Measurements from ENCODE around the gene VEPH1.

VEPH1 gene

DNA sequence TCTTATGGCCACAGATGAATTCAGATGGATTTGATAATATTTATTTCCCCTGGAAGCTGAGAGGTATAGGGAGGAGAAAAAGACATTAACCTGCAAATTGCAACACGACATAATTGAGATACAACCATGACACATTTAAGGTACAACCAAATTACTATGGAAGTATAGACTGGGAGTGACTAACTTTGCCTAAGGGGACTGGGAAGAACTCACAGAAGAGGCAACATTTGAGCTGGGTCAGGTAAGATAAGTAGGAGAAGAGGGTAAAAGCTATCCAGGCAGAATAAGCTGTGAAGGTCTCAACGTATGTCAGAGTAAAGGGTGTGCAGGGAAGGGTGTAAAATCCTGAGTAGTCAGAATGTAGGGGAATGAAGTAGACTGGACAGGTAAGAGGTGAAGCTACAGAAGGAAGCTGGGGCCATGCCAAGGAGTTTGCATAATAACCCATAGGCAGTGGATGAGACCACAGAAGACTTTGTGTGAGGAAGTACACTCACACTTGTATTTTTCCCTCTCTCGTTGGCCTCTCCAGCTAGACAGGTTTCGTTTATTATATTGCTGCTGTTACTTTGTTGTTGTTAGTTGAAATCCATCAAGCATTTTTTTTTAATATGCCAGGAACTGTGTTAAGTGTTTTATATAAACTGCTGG is 94.6 kb downstream of the VEPH1 start:
- TF ChIP-seq SPI1 (IDR thresholded peaks at IDR 0.05; ENCODE audit: borderline replicate concordance, low read depth) (peak; percentile 60; the same call in 1 of the 2 replicates), POLR2AphosphoS5 (IDR thresholded peaks at IDR 0.05; ENCODE audit: low read depth) (no peak)
- Histone ChIP-seq H3K4me3 (replicated peaks; ENCODE audit: insufficient read depth, low read length) (no peak overlapping the region), H3K27me3 (ENCODE audit: insufficient read depth, poor library complexity, severe bottlenecking) (no peaks in the 10 kb centered on the region), H3K27ac (replicated peaks) (no peak overlapping the region)
- peak in 1 of 2 experiments; percentile 43 for DNase-seq (ENCODE audit: low read depth in 1 of 2, low spot score in 1 of 2)

DNA sequence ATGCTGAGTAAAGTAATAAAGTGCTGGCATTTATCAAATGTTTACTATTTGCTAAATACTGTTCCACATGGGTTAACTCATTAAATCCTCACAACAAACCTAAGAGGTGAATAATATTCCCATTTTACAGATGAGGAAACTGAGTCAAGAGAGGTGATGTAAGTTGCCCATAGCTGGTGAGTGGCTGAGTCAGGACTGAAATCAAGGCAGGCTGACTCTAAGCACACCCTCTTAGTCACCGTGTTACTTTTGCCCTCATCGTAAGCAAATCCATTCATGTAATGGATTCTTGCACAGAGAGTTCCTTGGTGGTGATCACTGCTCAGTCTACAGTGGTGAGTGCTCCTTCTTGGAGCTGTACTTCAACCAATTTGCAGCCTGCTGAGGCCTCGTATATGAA is 95.4 kb downstream of the VEPH1 start:
- TF ChIP-seq POLR2AphosphoS5 (IDR thresholded peaks at IDR 0.05; ENCODE audit: low read depth) (no peak), GABPA (IDR thresholded peaks at IDR 0.05; ENCODE audit: low read depth) (no peak), SPI1 (IDR thresholded peaks at IDR 0.05; ENCODE audit: borderline replicate concordance, low read depth) (no peak)
- TF ChIP-seq, protein P1, sequence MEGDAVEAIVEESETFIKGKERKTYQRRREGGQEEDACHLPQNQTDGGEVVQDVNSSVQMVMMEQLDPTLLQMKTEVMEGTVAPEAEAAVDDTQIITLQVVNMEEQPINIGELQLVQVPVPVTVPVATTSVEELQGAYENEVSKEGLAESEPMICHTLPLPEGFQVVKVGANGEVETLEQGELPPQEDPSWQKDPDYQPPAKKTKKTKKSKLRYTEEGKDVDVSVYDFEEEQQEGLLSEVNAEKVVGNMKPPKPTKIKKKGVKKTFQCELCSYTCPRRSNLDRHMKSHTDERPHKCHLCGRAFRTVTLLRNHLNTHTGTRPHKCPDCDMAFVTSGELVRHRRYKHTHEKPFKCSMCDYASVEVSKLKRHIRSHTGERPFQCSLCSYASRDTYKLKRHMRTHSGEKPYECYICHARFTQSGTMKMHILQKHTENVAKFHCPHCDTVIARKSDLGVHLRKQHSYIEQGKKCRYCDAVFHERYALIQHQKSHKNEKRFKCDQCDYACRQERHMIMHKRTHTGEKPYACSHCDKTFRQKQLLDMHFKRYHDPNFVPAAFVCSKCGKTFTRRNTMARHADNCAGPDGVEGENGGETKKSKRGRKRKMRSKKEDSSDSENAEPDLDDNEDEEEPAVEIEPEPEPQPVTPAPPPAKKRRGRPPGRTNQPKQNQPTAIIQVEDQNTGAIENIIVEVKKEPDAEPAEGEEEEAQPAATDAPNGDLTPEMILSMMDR (IDR thresholded peaks at IDR 0.05; ENCODE audit: insufficient read depth, low read length), result no peak
- TF ChIP-seq, protein P2, sequence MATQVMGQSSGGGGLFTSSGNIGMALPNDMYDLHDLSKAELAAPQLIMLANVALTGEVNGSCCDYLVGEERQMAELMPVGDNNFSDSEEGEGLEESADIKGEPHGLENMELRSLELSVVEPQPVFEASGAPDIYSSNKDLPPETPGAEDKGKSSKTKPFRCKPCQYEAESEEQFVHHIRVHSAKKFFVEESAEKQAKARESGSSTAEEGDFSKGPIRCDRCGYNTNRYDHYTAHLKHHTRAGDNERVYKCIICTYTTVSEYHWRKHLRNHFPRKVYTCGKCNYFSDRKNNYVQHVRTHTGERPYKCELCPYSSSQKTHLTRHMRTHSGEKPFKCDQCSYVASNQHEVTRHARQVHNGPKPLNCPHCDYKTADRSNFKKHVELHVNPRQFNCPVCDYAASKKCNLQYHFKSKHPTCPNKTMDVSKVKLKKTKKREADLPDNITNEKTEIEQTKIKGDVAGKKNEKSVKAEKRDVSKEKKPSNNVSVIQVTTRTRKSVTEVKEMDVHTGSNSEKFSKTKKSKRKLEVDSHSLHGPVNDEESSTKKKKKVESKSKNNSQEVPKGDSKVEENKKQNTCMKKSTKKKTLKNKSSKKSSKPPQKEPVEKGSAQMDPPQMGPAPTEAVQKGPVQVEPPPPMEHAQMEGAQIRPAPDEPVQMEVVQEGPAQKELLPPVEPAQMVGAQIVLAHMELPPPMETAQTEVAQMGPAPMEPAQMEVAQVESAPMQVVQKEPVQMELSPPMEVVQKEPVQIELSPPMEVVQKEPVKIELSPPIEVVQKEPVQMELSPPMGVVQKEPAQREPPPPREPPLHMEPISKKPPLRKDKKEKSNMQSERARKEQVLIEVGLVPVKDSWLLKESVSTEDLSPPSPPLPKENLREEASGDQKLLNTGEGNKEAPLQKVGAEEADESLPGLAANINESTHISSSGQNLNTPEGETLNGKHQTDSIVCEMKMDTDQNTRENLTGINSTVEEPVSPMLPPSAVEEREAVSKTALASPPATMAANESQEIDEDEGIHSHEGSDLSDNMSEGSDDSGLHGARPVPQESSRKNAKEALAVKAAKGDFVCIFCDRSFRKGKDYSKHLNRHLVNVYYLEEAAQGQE (IDR thresholded peaks at IDR 0.05; ENCODE audit: insufficient replicate concordance, low read depth), result no peak
- no peak for DNase-seq (ENCODE audit: low read depth in 1 of 2, low spot score in 1 of 2)
- Histone ChIP-seq H3K4me3 (replicated peaks; ENCODE audit: insufficient read depth, low read length) (no peak overlapping the region), H3K27ac (replicated peaks) (no peak overlapping the region), H3K27me3 (ENCODE audit: insufficient read depth, poor library complexity, severe bottlenecking) (no peaks in the 10 kb centered on the region)

DNA sequence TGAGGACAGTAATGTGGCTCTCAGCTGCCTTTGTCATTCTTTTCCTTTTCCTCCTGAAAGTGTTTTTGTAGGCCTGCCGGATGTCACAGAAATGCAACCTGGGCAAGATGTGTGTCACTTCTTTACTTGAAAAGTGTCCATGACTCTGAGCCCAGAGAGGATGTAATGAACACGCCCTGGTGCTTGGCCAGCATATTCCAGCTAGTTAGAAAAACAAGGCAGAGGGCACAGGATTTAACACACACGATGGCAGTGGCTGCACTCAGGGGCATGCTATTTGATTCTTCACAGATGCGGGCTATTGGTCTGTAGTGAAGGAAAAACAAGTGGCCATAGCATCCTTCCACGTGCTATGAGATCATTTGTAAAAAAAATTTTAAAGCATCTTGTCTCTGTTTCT is 96.8 kb downstream of the VEPH1 start:
- Histone ChIP-seq H3K27me3 (ENCODE audit: insufficient read depth, poor library complexity, severe bottlenecking) (peaks cover 6% of the 10 kb centered on the region), H3K27ac (replicated peaks) (no peak overlapping the region), H3K4me3 (replicated peaks; ENCODE audit: insufficient read depth, low read length) (no peak overlapping the region)
- TF ChIP-seq, protein P1 (IDR thresholded peaks at IDR 0.05; ENCODE audit: insufficient read depth, low read length), result no peak
- TF ChIP-seq GABPA (IDR thresholded peaks at IDR 0.05; ENCODE audit: low read depth), result no peak
- TF ChIP-seq POLR2AphosphoS5 (IDR thresholded peaks at IDR 0.05; ENCODE audit: low read depth), result no peak
- TF ChIP-seq SPI1 (IDR thresholded peaks at IDR 0.05; ENCODE audit: borderline replicate concordance, low read depth), result no peak
- TF ChIP-seq, protein P2 (IDR thresholded peaks at IDR 0.05; ENCODE audit: insufficient replicate concordance, low read depth), result no peak
- no peak for DNase-seq (ENCODE audit: low read depth in 1 of 2, low spot score in 1 of 2)

DNA sequence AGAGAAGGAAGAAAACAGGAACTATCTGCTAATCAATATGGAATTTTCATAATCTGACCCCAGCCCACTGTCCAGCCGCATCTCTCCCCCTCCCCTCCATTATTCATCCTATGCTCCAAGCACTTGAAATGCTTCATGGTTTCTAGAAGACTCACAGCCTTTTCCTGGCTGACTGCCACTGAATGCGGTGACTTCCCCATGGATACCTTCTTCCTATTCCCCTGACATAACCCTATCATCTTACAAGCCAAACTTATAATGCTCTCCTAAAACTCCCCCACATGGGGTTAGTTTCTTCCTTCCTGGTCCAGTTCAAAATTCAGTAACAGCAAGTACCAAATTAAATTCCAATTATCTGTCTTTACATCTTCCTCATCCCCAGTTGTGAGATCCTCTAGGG is 97.8 kb downstream of the VEPH1 start:
- H3K27ac ChIP-seq (replicated peaks), result no peak overlapping the region
- no peak for DNase-seq (ENCODE audit: low read depth in 1 of 2, low spot score in 1 of 2)
- no peak overlapping the region for H3K4me3 ChIP-seq (replicated peaks; ENCODE audit: insufficient read depth, low read length)
- H3K27me3 ChIP-seq (ENCODE audit: insufficient read depth, poor library complexity, severe bottlenecking), result peaks cover 6% of the 10 kb centered on the region
- TF ChIP-seq SPI1 (IDR thresholded peaks at IDR 0.05; ENCODE audit: borderline replicate concordance, low read depth) (no peak), POLR2AphosphoS5 (IDR thresholded peaks at IDR 0.05; ENCODE audit: low read depth) (no peak), GABPA (IDR thresholded peaks at IDR 0.05; ENCODE audit: low read depth) (no peak)

DNA sequence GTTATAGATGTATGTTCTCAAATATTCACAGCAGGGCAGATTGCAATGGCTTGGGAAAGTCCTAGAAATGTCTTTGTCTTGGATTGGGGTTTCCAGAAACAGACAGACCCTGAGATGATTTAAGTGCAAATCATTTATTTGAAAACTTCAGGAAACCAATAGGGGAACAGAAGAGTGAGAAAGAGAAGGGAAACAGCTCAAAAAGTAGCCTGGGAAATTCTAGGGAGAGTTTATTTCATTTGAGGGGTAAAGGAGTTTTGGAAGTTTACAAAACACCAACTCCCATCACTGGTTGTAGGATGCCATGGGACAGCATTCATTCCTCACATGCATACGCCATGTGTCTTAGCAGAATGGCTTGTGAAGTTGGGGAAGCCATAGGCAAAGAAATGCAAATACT is 98.8 kb downstream of the VEPH1 start:
- no peak for DNase-seq (ENCODE audit: low read depth in 1 of 2, low spot score in 1 of 2)
- no peak overlapping the region for H3K4me3 ChIP-seq (replicated peaks; ENCODE audit: insufficient read depth, low read length)
- H3K27me3 ChIP-seq (ENCODE audit: insufficient read depth, poor library complexity, severe bottlenecking), result peaks cover 6% of the 10 kb centered on the region
- H3K27ac ChIP-seq (replicated peaks), result no peak overlapping the region
- TF ChIP-seq SPI1 (IDR thresholded peaks at IDR 0.05; ENCODE audit: borderline replicate concordance, low read depth), result no peak
- TF ChIP-seq, protein P2 (IDR thresholded peaks at IDR 0.05; ENCODE audit: insufficient replicate concordance, low read depth), result no peak
- TF ChIP-seq, protein P1 (IDR thresholded peaks at IDR 0.05; ENCODE audit: insufficient read depth, low read length), result no peak
- TF ChIP-seq POLR2AphosphoS5 (IDR thresholded peaks at IDR 0.05; ENCODE audit: low read depth), result no peak
- TF ChIP-seq GABPA (IDR thresholded peaks at IDR 0.05; ENCODE audit: low read depth), result no peak
